22Rv1 (cell line): ENCODE results near the gene DPEP3.

Experiments
- ZFX ChIP-seq: fragments of 450-650 bp; IDR thresholded peaks from 2 replicates; pipeline ENCODE4 v1.6.1; 2017; ENCODE audit warnings: antibody characterized with exemption, borderline replicate concordance
- TF ChIP-seq, protein P1 (sequence below): fragments of 450-650 bp; IDR thresholded peaks from 2 replicates; pipeline ENCODE4 v1.5.1; 2017; ENCODE audit warnings: mild to moderate bottlenecking

DNA sequence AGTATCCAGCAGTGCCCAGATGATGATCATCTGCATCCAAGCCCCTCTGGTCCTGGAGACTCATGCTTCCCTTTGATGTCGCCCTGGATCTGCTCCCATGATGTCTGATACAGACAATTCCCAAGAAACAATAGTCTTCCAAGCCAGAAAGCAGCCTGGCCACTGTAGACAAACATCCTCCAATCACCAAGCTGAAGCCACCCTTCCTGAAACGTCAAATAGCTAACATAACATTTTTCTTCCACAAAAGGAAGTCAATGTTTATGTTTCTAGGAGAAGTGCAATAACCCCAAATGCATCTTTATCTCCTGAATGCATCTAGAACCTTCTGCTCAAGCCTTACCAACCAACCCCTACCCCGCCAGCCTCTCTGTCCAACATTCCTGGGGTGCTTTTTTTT, 20.2 kb upstream of the DPEP3 start:
- TF ChIP-seq, protein P1, sequence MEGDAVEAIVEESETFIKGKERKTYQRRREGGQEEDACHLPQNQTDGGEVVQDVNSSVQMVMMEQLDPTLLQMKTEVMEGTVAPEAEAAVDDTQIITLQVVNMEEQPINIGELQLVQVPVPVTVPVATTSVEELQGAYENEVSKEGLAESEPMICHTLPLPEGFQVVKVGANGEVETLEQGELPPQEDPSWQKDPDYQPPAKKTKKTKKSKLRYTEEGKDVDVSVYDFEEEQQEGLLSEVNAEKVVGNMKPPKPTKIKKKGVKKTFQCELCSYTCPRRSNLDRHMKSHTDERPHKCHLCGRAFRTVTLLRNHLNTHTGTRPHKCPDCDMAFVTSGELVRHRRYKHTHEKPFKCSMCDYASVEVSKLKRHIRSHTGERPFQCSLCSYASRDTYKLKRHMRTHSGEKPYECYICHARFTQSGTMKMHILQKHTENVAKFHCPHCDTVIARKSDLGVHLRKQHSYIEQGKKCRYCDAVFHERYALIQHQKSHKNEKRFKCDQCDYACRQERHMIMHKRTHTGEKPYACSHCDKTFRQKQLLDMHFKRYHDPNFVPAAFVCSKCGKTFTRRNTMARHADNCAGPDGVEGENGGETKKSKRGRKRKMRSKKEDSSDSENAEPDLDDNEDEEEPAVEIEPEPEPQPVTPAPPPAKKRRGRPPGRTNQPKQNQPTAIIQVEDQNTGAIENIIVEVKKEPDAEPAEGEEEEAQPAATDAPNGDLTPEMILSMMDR = no peak
- TF ChIP-seq ZFX = no peak
